ENCODE measurements around the gene PGLYRP3.
"Not testable (repeated sequence)": the region's sequence is repeated elsewhere in the genome, so short reads cannot be mapped to it uniquely, and the experiment has no call there.

PGLYRP3 gene

GRCh38 chr1:153348511-153349362, 36.0 kb upstream of the PGLYRP3 start, which contains the start of gene PGLYRP4:
Gene PGLYRP4, minus strand, starts transcription at chr1:153348841. Its CDS starts 909 bp downstream, at chr1:153347932.
- DNase-seq, result no peak

GRCh38 chr1:153347856-153348255, 35.1 kb upstream of the PGLYRP3 start:
- DNase-seq, result no peak

- DNase-seq, result not testable (repeated sequence)
These were observed 34.3 kb upstream of the PGLYRP3 start for GRCh38 chr1:153347049-153347448.

GRCh38 chr1:153346077-153346723, 33.4 kb upstream of the PGLYRP3 start:
- DNase-seq, result no peak

- no peak for DNase-seq
These were observed 32.7 kb upstream of the PGLYRP3 start for GRCh38 chr1:153345187-153346076.

GRCh38 chr1:153344718-153345025, 31.9 kb upstream of the PGLYRP3 start:
- no peak for DNase-seq

GRCh38 chr1:153343811-153344717, 31.3 kb upstream of the PGLYRP3 start:
- DNase-seq, result no peak

- no peak for DNase-seq
These were observed 30.4 kb upstream of the PGLYRP3 start for GRCh38 chr1:153343040-153343681.

GRCh38 chr1:153342178-153342577, 29.4 kb upstream of the PGLYRP3 start:
- no peak for DNase-seq

- DNase-seq, result no peak
These were observed 28.7 kb upstream of the PGLYRP3 start for GRCh38 chr1:153341431-153341934.

GRCh38 chr1:153340356-153340755, 27.6 kb upstream of the PGLYRP3 start:
- no peak for DNase-seq

- DNase-seq, result no peak
These were observed 27.1 kb upstream of the PGLYRP3 start for GRCh38 chr1:153339802-153340201.

GRCh38 chr1:153337980-153338853, 25.5 kb upstream of the PGLYRP3 start:
- no peak for DNase-seq

- no peak for DNase-seq
These were observed 23.9 kb upstream of the PGLYRP3 start for GRCh38 chr1:153336650-153337049.

- DNase-seq, result no peak
These were observed 21.1 kb upstream of the PGLYRP3 start for GRCh38 chr1:153333902-153334301.

- DNase-seq, result no peak
These were observed 12.2 kb upstream of the PGLYRP3 start for GRCh38 chr1:153324912-153325311.

GRCh38 chr1:153322568-153322967, 9.8 kb upstream of the PGLYRP3 start:
- no peak for DNase-seq

GRCh38 chr1:153318145-153318544, 5.4 kb upstream of the PGLYRP3 start:
- DNase-seq, result not testable (repeated sequence)

- DNase-seq, result not testable (repeated sequence)
These were observed 3.3 kb upstream of the PGLYRP3 start for GRCh38 chr1:153316013-153316412.

- DNase-seq, result not testable (repeated sequence)
These were observed 1.6 kb upstream of the PGLYRP3 start for GRCh38 chr1:153314388-153314787.

Data from C1 segment of cervical spinal cord (tissue), 14 donors.